Sigmoid colon (tissue), 4 donors: ENCODE results near the gene ZNF664.

Experiments
- CTCF ChIP-seq, 4 experiments: fragments of 450-650 bp in 3 of 4; fragments of 200-600 bp in 1 of 4; IDR thresholded peaks; one replicate each; pipeline ENCODE4 v1.5.1; 2016 to 2019; ENCODE audit warnings: antibody characterized with exemption in 4 of 4, mild to moderate bottlenecking in 3 of 4, moderate library complexity in 2 of 4
- POLR2A ChIP-seq, 2 donors: fragments of 450-650 bp; IDR thresholded peaks; one replicate each; pipeline ENCODE4 v1.6.1; 2016; ENCODE audit warnings: antibody characterized with exemption in 2 of 2, mild to moderate bottlenecking in 2 of 2, moderate library complexity in 2 of 2
- POLR2AphosphoS5 ChIP-seq, 4 donors: sonication (generic); formaldehyde crosslinking; IDR thresholded peaks; one replicate each; pipeline ENCODE4 v1.6.1; 2017; ENCODE audit warnings: antibody characterized with exemption in 4 of 4

- TF ChIP-seq POLR2AphosphoS5 (IDR thresholded peaks at IDR 0.05) (no peak), CTCF (IDR thresholded peaks at IDR 0.05) (no peak), POLR2A (IDR thresholded peaks at IDR 0.05) (no peak)
Measured at GRCh38 chr12:123967121-123967586, 5.9 kb upstream of the ZNF664 start.
